ENCODE results near the gene ANKFY1.

- TF ChIP-seq CTCF (conservative IDR thresholded peaks at IDR 0.05; ENCODE audit: low read depth, low read length) = no peak
- TF ChIP-seq EZH2 (IDR thresholded peaks at IDR 0.05; ENCODE audit: borderline replicate concordance, low read depth, low read length, poor library complexity, severe bottlenecking) = no peak
Observed at GRCh38 chr17:4241535-4241934, 22.2 kb downstream of the ANKFY1 start.

All from A673 (cell line).